Effector CD8-positive, alpha-beta T cell (primary cell): ENCODE results near the gene SEC16B.

Experiments
- DNase-seq: peaks from one replicate; lab custom pipeline; 2025; lab: John Stamatoyannopoulos, UW

The SEC16B gene

DNA sequence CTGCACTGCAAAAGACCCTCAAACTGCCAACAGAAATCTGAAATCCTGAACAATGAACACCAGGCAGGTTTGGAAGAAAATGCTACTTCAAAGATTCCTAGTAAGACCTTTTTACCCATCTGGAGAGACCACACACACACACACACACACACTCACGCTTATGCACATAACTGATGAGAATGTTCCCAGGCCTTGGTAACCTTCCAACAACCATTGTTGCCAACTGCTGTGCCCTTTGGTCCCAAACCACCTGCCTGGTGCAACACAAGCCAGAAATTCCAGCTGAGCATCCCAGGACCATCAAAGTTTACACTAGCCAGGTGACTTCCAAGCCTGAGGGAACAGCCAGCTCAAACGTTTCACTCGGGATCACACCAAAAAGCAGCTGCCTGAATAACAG lies 56.9 kb downstream of the SEC16B start:
- DNase-seq = no peak

DNA sequence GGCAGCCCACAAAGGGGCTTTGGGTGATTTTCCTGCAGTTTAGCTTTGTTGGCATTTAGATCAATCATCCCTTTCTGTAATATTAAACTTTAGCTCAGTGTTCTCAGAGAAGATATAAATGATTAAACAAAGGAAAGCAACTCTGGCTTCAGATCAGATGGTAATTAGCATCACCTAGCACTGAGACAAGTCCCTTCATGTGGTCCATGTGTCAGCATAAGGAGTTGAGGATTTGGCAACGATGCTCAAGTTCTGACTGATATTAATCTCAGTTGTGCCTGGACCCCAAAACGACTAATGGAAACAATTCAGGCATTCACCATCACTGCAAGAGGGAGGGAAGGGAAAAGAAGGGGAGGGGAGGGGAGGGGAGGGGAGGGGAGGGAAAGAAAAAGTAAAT lies 60.4 kb downstream of the SEC16B start:
- no peak for DNase-seq

- no peak for DNase-seq
These were observed 62.9 kb downstream of the SEC16B start for GRCh38 chr1:177907000-177907399.

GRCh38 chr1:177905686-177906085 lies 64.2 kb downstream of the SEC16B start:
- no peak for DNase-seq

DNA sequence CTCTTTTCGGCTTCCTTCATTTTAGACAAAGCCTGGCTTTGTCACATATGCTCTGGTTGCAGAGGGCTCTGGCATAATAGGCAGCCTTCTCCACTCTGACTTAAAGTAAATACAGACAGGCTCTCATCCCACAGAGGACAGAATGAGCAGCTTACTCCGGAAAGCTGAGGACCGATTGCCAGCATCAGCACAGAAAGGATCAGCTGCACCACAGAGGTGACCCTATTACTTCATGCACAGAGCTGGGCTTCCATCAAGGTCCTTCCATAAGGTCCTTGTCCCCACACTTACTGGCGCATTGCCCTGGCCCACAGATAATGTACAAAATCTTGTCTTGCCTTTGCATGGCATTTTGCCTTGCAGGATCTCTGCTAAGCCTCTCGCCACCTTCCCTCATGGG lies 67.6 kb downstream of the SEC16B start:
- no peak for DNase-seq

DNA sequence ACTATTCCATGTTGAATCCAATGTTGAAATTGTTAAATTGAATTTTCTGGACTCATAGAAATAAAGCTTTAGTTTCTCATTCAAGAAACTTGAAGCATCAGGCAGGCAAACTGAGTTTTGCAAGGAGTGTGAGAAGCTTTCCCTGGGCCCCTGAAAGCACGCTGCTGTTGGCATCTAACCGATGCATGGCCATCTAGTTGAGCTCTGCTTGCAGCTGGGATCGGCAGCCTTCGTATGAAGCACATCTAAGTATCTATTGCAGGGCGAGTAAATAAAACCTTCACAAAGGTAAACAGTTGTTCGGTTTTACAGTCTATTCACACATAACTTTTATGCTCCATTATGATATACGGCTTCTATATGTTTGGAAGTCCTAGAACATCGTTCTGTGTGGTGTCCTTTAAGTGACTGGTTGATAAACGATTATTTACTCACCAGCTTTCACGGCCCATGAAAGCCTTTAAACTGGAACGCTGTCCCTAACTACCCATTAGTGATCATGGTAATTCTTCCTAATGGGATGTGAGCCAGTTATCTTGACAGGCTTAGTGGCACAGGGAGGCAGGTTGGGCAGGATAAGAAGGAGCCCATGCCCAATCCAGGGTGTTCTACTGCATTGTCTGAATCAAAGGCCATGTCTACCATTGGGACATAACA lies 71.7 kb downstream of the SEC16B start:
- no peak for DNase-seq

DNA sequence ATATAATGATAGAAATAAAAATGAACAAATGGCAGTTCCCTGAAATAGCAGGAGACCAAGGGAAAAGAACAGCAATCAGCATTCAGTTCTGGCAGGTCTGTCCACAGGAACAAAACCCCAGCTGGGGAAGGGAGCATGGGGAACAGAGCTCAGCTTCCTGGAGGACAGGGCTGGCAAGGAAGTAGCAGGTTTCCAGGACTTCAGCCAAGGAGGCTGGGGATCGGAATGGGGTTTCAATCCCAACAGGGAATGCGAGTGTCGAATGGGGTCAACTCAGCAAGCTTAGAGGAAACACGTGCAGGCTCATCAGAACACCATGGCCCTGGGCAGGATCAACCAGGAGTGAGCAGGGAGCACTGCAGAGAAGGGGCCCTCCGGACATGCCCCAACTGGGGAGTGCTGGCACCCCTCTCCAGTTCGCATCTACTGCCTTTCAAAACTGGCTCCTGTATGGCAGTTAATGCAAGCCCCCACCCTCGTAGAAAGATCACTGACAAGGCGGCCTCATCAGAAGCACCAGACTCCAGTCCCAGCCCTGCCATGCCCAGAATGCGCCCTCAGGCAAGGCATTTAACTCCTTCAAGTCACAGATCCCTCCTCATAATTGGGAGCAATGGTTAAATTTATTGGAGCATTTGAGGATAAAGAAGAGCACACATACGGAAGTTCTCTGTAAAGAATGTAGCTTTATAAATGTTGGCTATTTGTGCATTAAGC lies 72.4 kb downstream of the SEC16B start:
- no peak for DNase-seq
